GM23248 (cell line): ENCODE data around the gene CDH4.
"Not testable (repeated sequence)": the region's sequence is repeated elsewhere in the genome, so short reads cannot be mapped to it uniquely, and the experiment has no call there.

Experiments used
- EZH2 ChIP-seq: fragments of 200-600 bp; sonication (generic); IDR thresholded peaks from 2 replicates; pipeline ENCODE4 v1.6.1; 2018; ENCODE audit warnings: antibody characterized with exemption, mild to moderate bottlenecking; ENCODE audit not compliant: insufficient read depth, poor library complexity, severe bottlenecking
- EZH2phosphoT487 ChIP-seq: fragments of 200-600 bp; sonication (generic); IDR thresholded peaks from 2 replicates; pipeline ENCODE4 v1.6.1; 2018; ENCODE audit warnings: antibody characterized with exemption, moderate library complexity, mild to moderate bottlenecking, low read depth; ENCODE audit not compliant: insufficient read depth

DNA sequence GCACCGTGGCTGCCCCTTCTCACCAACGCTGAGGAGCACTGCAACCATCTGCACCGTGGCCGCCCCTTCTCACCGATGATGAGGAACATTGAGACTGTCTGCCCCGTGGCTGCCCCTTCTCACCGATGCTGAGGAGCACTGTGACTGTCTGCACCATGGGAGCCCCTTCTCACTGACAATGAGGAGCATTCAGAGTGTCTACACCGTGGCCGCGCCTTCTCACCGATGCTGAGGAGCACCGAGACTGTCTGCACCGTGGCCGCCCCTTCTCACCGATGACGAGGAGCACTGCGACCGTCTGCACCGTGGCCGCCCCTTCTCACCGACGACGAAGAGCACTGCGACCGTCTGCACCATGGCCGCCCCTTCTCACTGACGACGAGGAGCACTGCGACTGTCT lies 693.4 kb downstream of the CDH4 start:
- not testable (repeated sequence) for TF ChIP-seq EZH2, EZH2phosphoT487
